Upper lobe of left lung (tissue), 6 donors: ENCODE results near the gene PHACTR1. TPM values are rescaled to one million over a fixed set of nuclear protein-coding genes. Genes with fewer than 3 reads are reported as not detected.

ENCODE experiments used
- ATAC-seq, 2 donors: fragments of 200-7000 bp; cut with Tn5 transposase; one replicate each; pipeline ENCODE4 v1.9.1; 2022; ENCODE audit warnings: mild to moderate bottlenecking in 2 of 2, moderate library complexity in 2 of 2; ENCODE audit not compliant: low FRiP score in 2 of 2
- DNase-seq, 2 donors: peaks; one replicate each; pipeline ENCODE4 v3.0.0-alpha.2; 2019 to 2020
- H3K27ac ChIP-seq, 4 donors: fragments of 200-600 bp; sonication (generic); one replicate each; pipeline ENCODE4 v1.5.1; 2016 to 2019
- H3K27me3 ChIP-seq, 4 donors: fragments of 200-600 bp; sonication (generic); one replicate each; pipeline ENCODE4 v1.5.1; 2017 to 2019
- H3K36me3 ChIP-seq, 4 donors: fragments of 200-600 bp; sonication (generic); one replicate each; pipeline ENCODE4 v1.5.1; 2016 to 2019
- H3K4me1 ChIP-seq, 4 donors: fragments of 200-600 bp; sonication (generic); one replicate each; pipeline ENCODE4 v1.5.1; 2018 to 2019
- H3K4me3 ChIP-seq, 4 donors: fragments of 200-600 bp; sonication (generic); one replicate each; pipeline ENCODE4 v1.5.1; 2017 to 2019; ENCODE audit warnings: mild to moderate bottlenecking in 2 of 4, moderate library complexity in 1 of 4
- H3K9me3 ChIP-seq, 4 donors: fragments of 200-600 bp; sonication (generic); one replicate each; pipeline ENCODE4 v1.5.1; 2018 to 2019
- EP300 ChIP-seq, 4 donors: sonication (generic); formaldehyde crosslinking; IDR thresholded peaks; one replicate each; pipeline ENCODE4 v1.5.1; 2017; ENCODE audit warnings: antibody characterized with exemption in 4 of 4, control low read depth in 2 of 4
- POLR2A ChIP-seq, 4 donors: fragments of 450-650 bp; IDR thresholded peaks; one replicate each; pipeline ENCODE4 v1.5.1; 2016 to 2017; ENCODE audit warnings: antibody characterized with exemption in 4 of 4, mild to moderate bottlenecking in 2 of 4
- POLR2AphosphoS5 ChIP-seq, 2 donors: sonication (generic); formaldehyde crosslinking; IDR thresholded peaks; one replicate each; pipeline ENCODE4 v1.5.1; 2017; ENCODE audit warnings: antibody characterized with exemption in 2 of 2
- WGBS, 2 donors: methylation state at CpG; one replicate each; pipeline ENCODE4 v1.1.5; 2017 to 2018; 5-methylcytosine and 5-hydroxymethylcytosine counted together
- total RNA-seq, 6 donors: library from RNA; depleted of rRNA in 4 of 6; stranded (reverse); fragments of >200 nt in 4 of 6; gene quantifications; one replicate each; pipeline versions ENCODE4 v1.1.0 to v1.2.1, GENCODE V29; 2016 to 2021
- TF ChIP-seq, protein P1 (sequence below), 6 experiments: fragments of 450-650 bp in 4 of 6; fragments of 200-600 bp in 2 of 6; sonication (generic) in 2 of 6; IDR thresholded peaks; one replicate each; pipeline ENCODE4 v1.5.1; 2016 to 2019; ENCODE audit warnings: antibody characterized with exemption in 6 of 6
- donor health status: DM: no; HTN: no; CAD: no; lungs with moderate emphysema.
- donor health status: DM: no; HTN: yes; CAD: no; lungs with severe emphysema.

Gene PHACTR1
- total RNA-seq, 6 donors from 2014 or later: 63.2 to 121 (median 90.9) TPM

- WGBS, 2 donors: 82 to 83% methylated on average over 8 of the region's 8 CpGs
These were observed 558.9 kb downstream of the PHACTR1 start for GRCh38 chr6:13275435-13275989.

DNA sequence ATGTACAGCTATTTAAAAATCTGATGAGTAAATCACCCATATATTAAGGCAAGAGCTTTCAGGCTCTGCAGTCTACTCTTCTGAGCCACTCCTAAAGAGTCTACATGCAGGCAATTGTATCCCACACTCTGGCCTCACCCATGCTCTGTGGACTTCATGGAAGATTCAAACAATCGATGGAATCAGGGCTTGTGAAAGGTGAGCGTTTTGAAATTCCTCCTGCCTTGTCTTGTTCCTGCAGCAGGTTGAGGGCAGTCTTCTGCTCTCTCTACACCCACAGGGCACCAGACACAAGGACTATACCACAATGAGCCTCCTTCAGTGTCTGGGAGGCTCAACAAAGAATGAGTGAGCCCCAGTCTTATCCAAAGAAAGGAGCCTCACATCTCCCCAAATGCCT lies 560.7 kb downstream of the PHACTR1 start:
- Histone ChIP-seq H3K4me1 (no peaks in the 10 kb centered on the region), H3K27me3 (no peaks in the 10 kb centered on the region), H3K27ac (no peak overlapping the region), H3K4me3 (no peak overlapping the region), H3K36me3 (peaks cover 2 to 45% (median 23%) of the 10 kb centered on the region in 4 donors), H3K9me3 (no peaks in the 10 kb centered on the region)
- ATAC-seq: no peak
- WGBS, 2 donors: 94 to 100% methylated on average over 2 of the region's 2 CpGs
- no peak for DNase-seq
- TF ChIP-seq, protein P1, sequence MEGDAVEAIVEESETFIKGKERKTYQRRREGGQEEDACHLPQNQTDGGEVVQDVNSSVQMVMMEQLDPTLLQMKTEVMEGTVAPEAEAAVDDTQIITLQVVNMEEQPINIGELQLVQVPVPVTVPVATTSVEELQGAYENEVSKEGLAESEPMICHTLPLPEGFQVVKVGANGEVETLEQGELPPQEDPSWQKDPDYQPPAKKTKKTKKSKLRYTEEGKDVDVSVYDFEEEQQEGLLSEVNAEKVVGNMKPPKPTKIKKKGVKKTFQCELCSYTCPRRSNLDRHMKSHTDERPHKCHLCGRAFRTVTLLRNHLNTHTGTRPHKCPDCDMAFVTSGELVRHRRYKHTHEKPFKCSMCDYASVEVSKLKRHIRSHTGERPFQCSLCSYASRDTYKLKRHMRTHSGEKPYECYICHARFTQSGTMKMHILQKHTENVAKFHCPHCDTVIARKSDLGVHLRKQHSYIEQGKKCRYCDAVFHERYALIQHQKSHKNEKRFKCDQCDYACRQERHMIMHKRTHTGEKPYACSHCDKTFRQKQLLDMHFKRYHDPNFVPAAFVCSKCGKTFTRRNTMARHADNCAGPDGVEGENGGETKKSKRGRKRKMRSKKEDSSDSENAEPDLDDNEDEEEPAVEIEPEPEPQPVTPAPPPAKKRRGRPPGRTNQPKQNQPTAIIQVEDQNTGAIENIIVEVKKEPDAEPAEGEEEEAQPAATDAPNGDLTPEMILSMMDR (IDR thresholded peaks at IDR 0.05): no peak
- TF ChIP-seq POLR2A (IDR thresholded peaks at IDR 0.05) (no peak), POLR2AphosphoS5 (IDR thresholded peaks at IDR 0.05) (no peak), EP300 (IDR thresholded peaks at IDR 0.05) (no peak)

More at GRCh38 chr6:13275435-13275989, 558.9 kb downstream of the PHACTR1 start:
- no peak for DNase-seq
- TF ChIP-seq, protein P1 (IDR thresholded peaks at IDR 0.05): no peak
- TF ChIP-seq POLR2A (IDR thresholded peaks at IDR 0.05) (no peak), POLR2AphosphoS5 (IDR thresholded peaks at IDR 0.05) (no peak), EP300 (IDR thresholded peaks at IDR 0.05) (no peak)
- Histone ChIP-seq H3K9me3 (no peaks in the 10 kb centered on the region), H3K4me1 (no peaks in the 10 kb centered on the region), H3K27ac (peak overlapping the region in 2 of 4 donors; percentile 22 to 79), H3K36me3 (peaks cover 2 to 35% (median 19%) of the 10 kb centered on the region in 4 donors), H3K27me3 (no peaks in the 10 kb centered on the region), H3K4me3 (peak overlapping the region in 1 of 4 donors; percentile 36)
- no peak for ATAC-seq

DNA sequence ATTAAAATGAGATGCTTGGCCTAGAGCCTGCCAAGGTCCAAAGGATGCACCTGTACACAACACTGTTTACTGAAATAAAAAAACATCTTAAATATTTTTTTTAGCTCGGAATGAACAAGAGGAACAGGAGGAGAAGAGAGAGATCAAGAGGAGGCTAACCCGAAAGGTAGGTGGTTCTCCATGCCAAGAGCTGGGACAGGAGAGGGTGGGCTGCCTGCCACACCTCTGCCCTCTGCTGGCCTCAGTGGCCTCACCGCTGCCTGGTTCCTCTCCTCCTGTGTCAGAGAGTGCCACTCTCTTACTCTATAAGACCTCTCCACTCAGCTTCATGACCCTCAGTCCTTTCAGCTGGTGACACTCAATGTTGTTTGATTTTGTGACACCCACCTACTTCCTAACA lies 561.6 kb downstream of the PHACTR1 start:
- Histone ChIP-seq H3K27ac (peak overlapping the region in 1 of 4 donors; percentile 30), H3K4me1 (no peaks in the 10 kb centered on the region), H3K9me3 (no peaks in the 10 kb centered on the region), H3K27me3 (no peaks in the 10 kb centered on the region), H3K4me3 (no peak overlapping the region), H3K36me3 (peaks cover 3 to 42% (median 23%) of the 10 kb centered on the region in 4 donors)
- TF ChIP-seq, protein P1 (IDR thresholded peaks at IDR 0.05): no peak
- TF ChIP-seq EP300 (IDR thresholded peaks at IDR 0.05) (no peak), POLR2A (IDR thresholded peaks at IDR 0.05) (no peak)
- DNase-seq: peak in 1 of 2 donors; percentile 42
- no peak for ATAC-seq
- WGBS, 2 donors: 55 to 76% methylated on average over 3 of the region's 3 CpGs

DNA sequence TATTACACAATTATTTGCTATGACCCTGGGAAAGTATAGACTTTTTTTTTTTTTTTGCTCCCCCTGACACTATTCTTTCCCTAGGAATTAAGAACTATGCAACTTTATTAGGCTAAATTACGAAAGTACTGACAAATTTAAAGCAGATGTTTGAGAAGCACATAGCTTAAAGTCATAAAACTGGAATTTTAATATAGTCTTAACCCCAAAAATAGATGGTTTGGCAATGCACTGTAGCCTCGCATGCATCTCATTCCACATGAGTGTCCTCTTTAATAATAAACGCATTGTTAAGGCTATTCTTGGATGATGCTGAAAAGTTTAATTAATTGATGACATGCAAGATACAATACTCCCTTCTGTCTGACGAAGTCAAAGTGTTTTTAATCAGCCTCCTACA lies 562.4 kb downstream of the PHACTR1 start:
- WGBS, 2 donors: 62 to 65% methylated on average over 4 of the region's 4 CpGs
- no peak for DNase-seq
- Histone ChIP-seq H3K4me1 (no peaks in the 10 kb centered on the region), H3K27me3 (no peaks in the 10 kb centered on the region), H3K36me3 (peaks cover 11 to 50% (median 27%) of the 10 kb centered on the region in 4 donors), H3K4me3 (no peak overlapping the region), H3K9me3 (no peaks in the 10 kb centered on the region), H3K27ac (no peak overlapping the region)
- no peak for ATAC-seq
- TF ChIP-seq, protein P1 (IDR thresholded peaks at IDR 0.05): no peak
- TF ChIP-seq POLR2A (IDR thresholded peaks at IDR 0.05) (no peak), POLR2AphosphoS5 (IDR thresholded peaks at IDR 0.05) (no peak), EP300 (IDR thresholded peaks at IDR 0.05) (no peak)

DNA sequence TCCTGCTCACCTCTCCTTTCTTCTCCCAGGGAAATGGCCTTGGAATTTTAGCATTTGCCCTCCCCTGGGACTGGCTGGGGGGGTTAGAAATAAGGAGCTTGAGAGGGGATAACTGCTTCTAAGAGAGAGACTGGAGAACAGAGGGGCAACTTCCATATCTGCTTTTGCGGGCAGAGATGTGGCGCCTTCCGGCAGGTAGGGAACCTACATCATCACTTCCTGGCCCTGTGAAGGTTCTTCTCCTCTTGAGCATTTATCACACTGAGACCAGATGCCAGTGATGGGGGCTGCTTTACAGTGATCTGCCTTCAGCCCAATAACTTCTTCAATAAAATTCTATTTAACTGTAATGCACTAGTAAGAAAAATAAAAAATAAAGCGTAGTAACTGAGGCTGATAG lies 563.7 kb downstream of the PHACTR1 start:
- no peaks in the 10 kb centered on the region for H3K4me1 ChIP-seq
- DNase-seq: no peak
- TF ChIP-seq, protein P1 (IDR thresholded peaks at IDR 0.05): no peak
- TF ChIP-seq EP300 (IDR thresholded peaks at IDR 0.05): no peak
- no peak for TF ChIP-seq POLR2A (IDR thresholded peaks at IDR 0.05)
- TF ChIP-seq POLR2AphosphoS5 (IDR thresholded peaks at IDR 0.05): no peak
- H3K4me3 ChIP-seq: no peak overlapping the region
- H3K27ac ChIP-seq: peak overlapping the region in 1 of 4 donors; percentile 71
- 53 to 61% methylated on average over 4 of the region's 4 CpGs for WGBS, 2 donors
- no peaks in the 10 kb centered on the region for H3K27me3 ChIP-seq
- peaks cover 15 to 51% (median 34%) of the 10 kb centered on the region in 4 donors for H3K36me3 ChIP-seq
- no peaks in the 10 kb centered on the region for H3K9me3 ChIP-seq
- no peak for ATAC-seq
